DMS79 (cell line): Measurements from ENCODE around the gene CENPX.

Source experiments
- DNase-seq: peaks from one replicate; lab custom pipeline; 2025; lab: John Stamatoyannopoulos, UW

CENPX gene

GRCh38 chr17:82022310-82022980 lies at the start of gene CENPX:
TSS of gene CENPX (minus strand) at chr17:82022878. CDS start at chr17:82022861, 17 bp downstream.
- no peak for DNase-seq

GRCh38 chr17:82070611-82071010 lies 47.9 kb upstream of the CENPX start:
- DNase-seq = no peak

GRCh38 chr17:82065638-82066303 lies 43.1 kb upstream of the CENPX start, which contains the start of gene DUS1L:
TSS of gene DUS1L (minus strand) at chr17:82065804. CDS start at chr17:82065059, 745 bp downstream.
- no peak for DNase-seq

GRCh38 chr17:82065193-82065637 lies 42.5 kb upstream of the CENPX start:
- DNase-seq = no peak

GRCh38 chr17:82064433-82065192 lies 41.9 kb upstream of the CENPX start:
- DNase-seq = no peak

GRCh38 chr17:82063424-82064415 lies 41.0 kb upstream of the CENPX start:
- no peak for DNase-seq

- no peak for DNase-seq
Observed at GRCh38 chr17:82062984-82063368, 40.3 kb upstream of the CENPX start.

GRCh38 chr17:82062076-82062983 lies 39.7 kb upstream of the CENPX start:
- no peak for DNase-seq

GRCh38 chr17:82061047-82061925 lies 38.6 kb upstream of the CENPX start:
- no peak for DNase-seq

GRCh38 chr17:82060614-82061013 lies 37.9 kb upstream of the CENPX start:
- no peak for DNase-seq

- DNase-seq = no peak
Observed at GRCh38 chr17:82060001-82060380, 37.3 kb upstream of the CENPX start.

GRCh38 chr17:82059272-82060000 lies 36.8 kb upstream of the CENPX start:
- no peak for DNase-seq

- no peak for DNase-seq
Observed at GRCh38 chr17:82058855-82059249, 36.2 kb upstream of the CENPX start.

GRCh38 chr17:82058230-82058854 lies 35.7 kb upstream of the CENPX start:
- DNase-seq = no peak

GRCh38 chr17:82056729-82057621 lies 34.3 kb upstream of the CENPX start:
- DNase-seq = no peak

GRCh38 chr17:82055965-82056728 lies 33.5 kb upstream of the CENPX start:
- no peak for DNase-seq
